SK-N-SH treated with all-trans-retinoic acid at 6 μM for 48 hours (cell line): Measurements from ENCODE around the gene PLCB4.
A peak's percentile ranks its signal among the peaks of the same experiment; 100 is the strongest.

Experiments
- ATAC-seq: fragments of 200-7000 bp; cut with Tn5 transposase; 3 replicates; pipeline ENCODE4 v1.9.1; 2020; ENCODE audit warnings: mild to moderate bottlenecking, moderate library complexity
- ARNTL ChIP-seq: fragments of 450-650 bp; formaldehyde crosslinking; IDR thresholded peaks from 2 replicates; pipeline ENCODE4 v1.5.0; 2020; ENCODE audit warnings: low read depth, mild to moderate bottlenecking, moderate library complexity, borderline replicate concordance
- CSDC2 ChIP-seq: fragments of 250-450 bp; sonication (Bioruptor Pico); IDR thresholded peaks from 2 replicates; pipeline ENCODE4 v1.5.0; 2020; ENCODE audit warnings: mild to moderate bottlenecking, moderate library complexity
- CSRNP3 ChIP-seq: fragments of 250-450 bp; sonication (Bioruptor Pico); IDR thresholded peaks from 2 replicates; pipeline ENCODE4 v1.5.1; 2021; ENCODE audit warnings: mild to moderate bottlenecking, moderate library complexity
- ESRRG ChIP-seq: fragments of 250-450 bp; sonication (Bioruptor Pico); IDR thresholded peaks from 2 replicates; pipeline ENCODE4 v1.6.1; 2021; ENCODE audit warnings: mild to moderate bottlenecking
- GLIS3 ChIP-seq: fragments of 250-450 bp; sonication (Bioruptor Pico); IDR thresholded peaks from 2 replicates; pipeline ENCODE4 v1.5.0; 2020; ENCODE audit warnings: mild to moderate bottlenecking, moderate library complexity
- ISL1 ChIP-seq: fragments of 250-450 bp; sonication (Bioruptor Pico); IDR thresholded peaks from 2 replicates; pipeline ENCODE4 v2.1.2; 2022; ENCODE audit warnings: mild to moderate bottlenecking, moderate library complexity
- OSR1 ChIP-seq: fragments of 250-450 bp; sonication (Bioruptor Pico); IDR thresholded peaks from 2 replicates; pipeline ENCODE4 v1.8.0; 2022; ENCODE audit warnings: moderate library complexity, mild to moderate bottlenecking, inconsistent platforms
- PPARA ChIP-seq: fragments of 250-450 bp; sonication (Bioruptor Pico); IDR thresholded peaks from 2 replicates; pipeline ENCODE4 v1.5.0; 2020; ENCODE audit warnings: mild to moderate bottlenecking, borderline replicate concordance
- RARB ChIP-seq: fragments of 250-450 bp; sonication (Bioruptor Pico); IDR thresholded peaks from 2 replicates; pipeline ENCODE4 v1.8.0; 2021; ENCODE audit warnings: mild to moderate bottlenecking, moderate library complexity
- TCF4 ChIP-seq: fragments of 250-450 bp; sonication (Bioruptor Pico); IDR thresholded peaks from 2 replicates; pipeline ENCODE4 v1.8.0; 2021; ENCODE audit warnings: mild to moderate bottlenecking, moderate library complexity, borderline replicate concordance
- TOX ChIP-seq: fragments of 250-450 bp; sonication (Bioruptor Pico); IDR thresholded peaks from 2 replicates; pipeline ENCODE4 v1.8.0; 2021; ENCODE audit warnings: mild to moderate bottlenecking, moderate library complexity, borderline replicate concordance
- TSHZ2 ChIP-seq: fragments of 250-450 bp; sonication (Bioruptor Pico); IDR thresholded peaks from 2 replicates; pipeline ENCODE4 v1.5.0; 2020; ENCODE audit warnings: mild to moderate bottlenecking, moderate library complexity
- ZC3H10 ChIP-seq: fragments of 250-450 bp; sonication (Bioruptor Pico); IDR thresholded peaks from 2 replicates; pipeline ENCODE4 v1.5.1; 2021; ENCODE audit warnings: mild to moderate bottlenecking, moderate library complexity
- ZFP3 ChIP-seq: fragments of 250-450 bp; sonication (Bioruptor Pico); IDR thresholded peaks from 2 replicates; pipeline ENCODE4 v1.5.0; 2020; ENCODE audit warnings: mild to moderate bottlenecking, moderate library complexity
- ZFP30 ChIP-seq: fragments of 450-650 bp; formaldehyde crosslinking; IDR thresholded peaks from 2 replicates; pipeline ENCODE4 v1.5.0; 2022; ENCODE audit warnings: mild to moderate bottlenecking, moderate library complexity
- ZNF565 ChIP-seq: fragments of 450-650 bp; formaldehyde crosslinking; conservative IDR thresholded peaks from 2 replicates; pipeline ENCODE4 v1.5.0; 2020; ENCODE audit warnings: low read depth, mild to moderate bottlenecking, moderate library complexity
- ZNF70 ChIP-seq: fragments of 450-650 bp; formaldehyde crosslinking; IDR thresholded peaks from 2 replicates; pipeline ENCODE4 v1.5.0; 2020; ENCODE audit warnings: mild to moderate bottlenecking, moderate library complexity
- ZNF8 ChIP-seq: fragments of 450-650 bp; formaldehyde crosslinking; IDR thresholded peaks from 2 replicates; pipeline ENCODE4 v1.5.0; 2020; ENCODE audit warnings: mild to moderate bottlenecking, moderate library complexity
- TF ChIP-seq, protein P1 (sequence below): fragments of 250-450 bp; sonication (Bioruptor Pico); IDR thresholded peaks from 2 replicates; pipeline ENCODE4 v1.5.1; 2020; ENCODE audit warnings: low read depth, mild to moderate bottlenecking, moderate library complexity
- TF ChIP-seq, protein P2 (sequence below): fragments of 250-450 bp; sonication (Bioruptor Pico); IDR thresholded peaks from 2 replicates; pipeline ENCODE4 v1.8.0; 2020; ENCODE audit warnings: mild to moderate bottlenecking, moderate library complexity, borderline replicate concordance
- TF ChIP-seq, protein P3 (sequence below): fragments of 250-450 bp; sonication (Bioruptor Pico); IDR thresholded peaks from 2 replicates; pipeline ENCODE4 v1.8.0; 2021; ENCODE audit warnings: low read depth, mild to moderate bottlenecking, moderate library complexity, borderline replicate concordance

PLCB4 gene

GRCh38 chr20:9112541-9113515 is 43.9 kb downstream of the PLCB4 start:
- TF ChIP-seq, protein P1, sequence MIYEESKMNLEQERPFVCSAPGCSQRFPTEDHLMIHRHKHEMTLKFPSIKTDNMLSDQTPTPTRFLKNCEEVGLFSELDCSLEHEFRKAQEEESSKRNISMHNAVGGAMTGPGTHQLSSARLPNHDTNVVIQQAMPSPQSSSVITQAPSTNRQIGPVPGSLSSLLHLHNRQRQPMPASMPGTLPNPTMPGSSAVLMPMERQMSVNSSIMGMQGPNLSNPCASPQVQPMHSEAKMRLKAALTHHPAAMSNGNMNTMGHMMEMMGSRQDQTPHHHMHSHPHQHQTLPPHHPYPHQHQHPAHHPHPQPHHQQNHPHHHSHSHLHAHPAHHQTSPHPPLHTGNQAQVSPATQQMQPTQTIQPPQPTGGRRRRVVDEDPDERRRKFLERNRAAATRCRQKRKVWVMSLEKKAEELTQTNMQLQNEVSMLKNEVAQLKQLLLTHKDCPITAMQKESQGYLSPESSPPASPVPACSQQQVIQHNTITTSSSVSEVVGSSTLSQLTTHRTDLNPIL (CRISPR knock-in tag) = no peak
- TF ChIP-seq, protein P2, sequence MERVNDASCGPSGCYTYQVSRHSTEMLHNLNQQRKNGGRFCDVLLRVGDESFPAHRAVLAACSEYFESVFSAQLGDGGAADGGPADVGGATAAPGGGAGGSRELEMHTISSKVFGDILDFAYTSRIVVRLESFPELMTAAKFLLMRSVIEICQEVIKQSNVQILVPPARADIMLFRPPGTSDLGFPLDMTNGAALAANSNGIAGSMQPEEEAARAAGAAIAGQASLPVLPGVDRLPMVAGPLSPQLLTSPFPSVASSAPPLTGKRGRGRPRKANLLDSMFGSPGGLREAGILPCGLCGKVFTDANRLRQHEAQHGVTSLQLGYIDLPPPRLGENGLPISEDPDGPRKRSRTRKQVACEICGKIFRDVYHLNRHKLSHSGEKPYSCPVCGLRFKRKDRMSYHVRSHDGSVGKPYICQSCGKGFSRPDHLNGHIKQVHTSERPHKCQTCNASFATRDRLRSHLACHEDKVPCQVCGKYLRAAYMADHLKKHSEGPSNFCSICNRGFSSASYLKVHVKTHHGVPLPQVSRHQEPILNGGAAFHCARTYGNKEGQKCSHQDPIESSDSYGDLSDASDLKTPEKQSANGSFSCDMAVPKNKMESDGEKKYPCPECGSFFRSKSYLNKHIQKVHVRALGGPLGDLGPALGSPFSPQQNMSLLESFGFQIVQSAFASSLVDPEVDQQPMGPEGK (CRISPR knock-in tag) = no peak
- no peak for TF ChIP-seq TSHZ2 (CRISPR knock-in tag)
- TF ChIP-seq CSRNP3 (CRISPR knock-in tag) = no peak
- no peak; the same call in 1 of the 2 replicates for TF ChIP-seq CSDC2 (CRISPR knock-in tag)
- no peak for TF ChIP-seq ZFP30 (CRISPR knock-in tag)
- no peak for TF ChIP-seq TOX (CRISPR knock-in tag)
- TF ChIP-seq PPARA (CRISPR knock-in tag) = no peak
- TF ChIP-seq GLIS3 (CRISPR knock-in tag) = 0 out of 2 replicates have a peak, but pooled peaks have one; percentile 56
- TF ChIP-seq ZC3H10 (CRISPR knock-in tag) = no peak
- no peak for TF ChIP-seq ESRRG (CRISPR knock-in tag)
- TF ChIP-seq ZNF565 = no peak
- TF ChIP-seq TCF4 = no peak
- TF ChIP-seq ZNF8 (CRISPR knock-in tag) = no peak
- TF ChIP-seq ISL1 (CRISPR knock-in tag) = peak; percentile 85
- no peak for TF ChIP-seq ARNTL (CRISPR knock-in tag)
- 0 out of 2 replicates have a peak, but pooled peaks have one; percentile 42 for TF ChIP-seq ZFP3 (CRISPR knock-in tag)
- no peak for TF ChIP-seq OSR1
- TF ChIP-seq, protein P3, sequence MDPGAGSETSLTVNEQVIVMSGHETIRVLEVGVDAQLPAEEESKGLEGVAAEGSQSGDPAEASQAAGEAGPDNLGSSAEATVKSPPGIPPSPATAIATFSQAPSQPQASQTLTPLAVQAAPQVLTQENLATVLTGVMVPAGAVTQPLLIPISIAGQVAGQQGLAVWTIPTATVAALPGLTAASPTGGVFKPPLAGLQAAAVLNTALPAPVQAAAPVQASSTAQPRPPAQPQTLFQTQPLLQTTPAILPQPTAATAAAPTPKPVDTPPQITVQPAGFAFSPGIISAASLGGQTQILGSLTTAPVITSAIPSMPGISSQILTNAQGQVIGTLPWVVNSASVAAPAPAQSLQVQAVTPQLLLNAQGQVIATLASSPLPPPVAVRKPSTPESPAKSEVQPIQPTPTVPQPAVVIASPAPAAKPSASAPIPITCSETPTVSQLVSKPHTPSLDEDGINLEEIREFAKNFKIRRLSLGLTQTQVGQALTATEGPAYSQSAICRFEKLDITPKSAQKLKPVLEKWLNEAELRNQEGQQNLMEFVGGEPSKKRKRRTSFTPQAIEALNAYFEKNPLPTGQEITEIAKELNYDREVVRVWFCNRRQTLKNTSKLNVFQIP (CRISPR knock-in tag) = no peak
- no peak for TF ChIP-seq RARB (CRISPR knock-in tag)
- TF ChIP-seq ZNF70 (CRISPR knock-in tag) = peak; percentile 73
- ATAC-seq = peak; percentile 87

- no peak for ATAC-seq
- TF ChIP-seq ISL1 (CRISPR knock-in tag) = no peak
- TF ChIP-seq RARB (CRISPR knock-in tag) = no peak
- no peak for TF ChIP-seq OSR1
- TF ChIP-seq TOX (CRISPR knock-in tag) = no peak
- TF ChIP-seq, protein P3 (CRISPR knock-in tag) = no peak
- no peak for TF ChIP-seq ZFP30 (CRISPR knock-in tag)
- TF ChIP-seq ZNF565 = no peak
- TF ChIP-seq TSHZ2 (CRISPR knock-in tag) = no peak
Observed at GRCh38 chr20:9114709-9115108, 45.8 kb downstream of the PLCB4 start.
